ENCODE measurements around the gene DEFB126. TPM values are rescaled to one million over a fixed set of nuclear protein-coding genes. Genes with fewer than 3 reads are reported as not detected.

The DEFB126 gene
- not detected in 2 replicates for total RNA-seq

GRCh38 chr20:142290-142689 lies at the start of gene DEFB126:
DEFB126 (plus strand) TSS chr20:142590; CDS start chr20:142629, 39 bp downstream.

GRCh38 chr20:157154-157553 lies 14.8 kb downstream of the DEFB126 start, which contains the start of gene DEFB127:
DEFB127 (plus strand) TSS chr20:157454; CDS start chr20:157545, 91 bp downstream.

GRCh38 chr20:189611-190010 lies 47.2 kb downstream of the DEFB126 start, which contains the start of gene DEFB128:
DEFB128 (minus strand) TSS chr20:189711; CDS start chr20:189623, 88 bp downstream.

Other genes with a start within 250 kb of the DEFB126 start
- gene DEFB125, start 54.9 kb upstream of the DEFB126 start, total RNA-seq, result not detected in 2 replicates
- gene DEFB127, start 14.9 kb downstream of the DEFB126 start, total RNA-seq, result not detected in 2 replicates
- not detected in 2 replicates for gene DEFB128, start 47.1 kb downstream of the DEFB126 start, total RNA-seq
- not detected in 2 replicates for gene DEFB129, start 84.7 kb downstream of the DEFB126 start, total RNA-seq
- gene DEFB132, start 115.1 kb downstream of the DEFB126 start, total RNA-seq, result not detected in 2 replicates
- 2.1 and 2.9 TPM in 2 replicates for gene C20orf96, start 148.2 kb downstream of the DEFB126 start, total RNA-seq
- 16.8 and 19.0 TPM in 2 replicates for gene ZCCHC3, start 155.0 kb downstream of the DEFB126 start, total RNA-seq
- gene SOX12, start 183.0 kb downstream of the DEFB126 start, total RNA-seq, result 15.6 and 16.3 TPM in 2 replicates
- 43.4 and 67.2 TPM in 2 replicates for gene NRSN2, start 204.5 kb downstream of the DEFB126 start, total RNA-seq
- gene TRIB3, start 238.2 kb downstream of the DEFB126 start, total RNA-seq, result 77.7 and 148 TPM in 2 replicates

Data from hair follicle dermal papilla cell (primary cell).